ENCODE measurements around the gene PCNX2.

The PCNX2 gene

DNA sequence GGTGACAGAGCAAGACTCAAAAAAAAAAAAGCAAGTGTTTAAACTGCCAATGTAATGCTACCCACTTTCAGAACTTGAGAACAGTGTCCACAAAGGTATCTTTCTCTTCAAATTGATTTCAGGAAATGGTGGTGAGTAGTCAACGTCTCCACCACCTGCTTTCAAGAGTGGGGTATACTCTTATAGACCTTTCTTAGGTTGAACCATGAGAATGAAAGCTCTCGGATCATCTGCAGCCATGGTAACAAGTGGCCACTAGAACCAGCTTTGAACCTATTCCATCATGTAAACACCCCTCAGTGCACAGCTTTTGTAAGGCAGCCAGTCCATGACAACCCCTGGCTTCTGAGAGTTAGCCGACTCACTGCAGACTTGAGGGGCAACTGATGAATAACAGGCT, 237.7 kb downstream of the PCNX2 start:
- H3K27me3 ChIP-seq (replicated peaks; ENCODE audit: control insufficient read depth, insufficient read depth, low read length), result no peaks in the 10 kb centered on the region
- TF ChIP-seq, protein P1, sequence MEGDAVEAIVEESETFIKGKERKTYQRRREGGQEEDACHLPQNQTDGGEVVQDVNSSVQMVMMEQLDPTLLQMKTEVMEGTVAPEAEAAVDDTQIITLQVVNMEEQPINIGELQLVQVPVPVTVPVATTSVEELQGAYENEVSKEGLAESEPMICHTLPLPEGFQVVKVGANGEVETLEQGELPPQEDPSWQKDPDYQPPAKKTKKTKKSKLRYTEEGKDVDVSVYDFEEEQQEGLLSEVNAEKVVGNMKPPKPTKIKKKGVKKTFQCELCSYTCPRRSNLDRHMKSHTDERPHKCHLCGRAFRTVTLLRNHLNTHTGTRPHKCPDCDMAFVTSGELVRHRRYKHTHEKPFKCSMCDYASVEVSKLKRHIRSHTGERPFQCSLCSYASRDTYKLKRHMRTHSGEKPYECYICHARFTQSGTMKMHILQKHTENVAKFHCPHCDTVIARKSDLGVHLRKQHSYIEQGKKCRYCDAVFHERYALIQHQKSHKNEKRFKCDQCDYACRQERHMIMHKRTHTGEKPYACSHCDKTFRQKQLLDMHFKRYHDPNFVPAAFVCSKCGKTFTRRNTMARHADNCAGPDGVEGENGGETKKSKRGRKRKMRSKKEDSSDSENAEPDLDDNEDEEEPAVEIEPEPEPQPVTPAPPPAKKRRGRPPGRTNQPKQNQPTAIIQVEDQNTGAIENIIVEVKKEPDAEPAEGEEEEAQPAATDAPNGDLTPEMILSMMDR (IDR thresholded peaks at IDR 0.05; ENCODE audit: insufficient read depth, low read length, poor library complexity, severe bottlenecking), result no peak
- H3K4me3 ChIP-seq (replicated peaks; ENCODE audit: low read depth, low read length), result no peak overlapping the region
- no peak for DNase-seq (ENCODE audit: extremely low read depth, insufficient read length)
- H3K36me3 ChIP-seq (ENCODE audit: control insufficient read depth, insufficient read depth, low read length), result no peaks in the 10 kb centered on the region

DNA sequence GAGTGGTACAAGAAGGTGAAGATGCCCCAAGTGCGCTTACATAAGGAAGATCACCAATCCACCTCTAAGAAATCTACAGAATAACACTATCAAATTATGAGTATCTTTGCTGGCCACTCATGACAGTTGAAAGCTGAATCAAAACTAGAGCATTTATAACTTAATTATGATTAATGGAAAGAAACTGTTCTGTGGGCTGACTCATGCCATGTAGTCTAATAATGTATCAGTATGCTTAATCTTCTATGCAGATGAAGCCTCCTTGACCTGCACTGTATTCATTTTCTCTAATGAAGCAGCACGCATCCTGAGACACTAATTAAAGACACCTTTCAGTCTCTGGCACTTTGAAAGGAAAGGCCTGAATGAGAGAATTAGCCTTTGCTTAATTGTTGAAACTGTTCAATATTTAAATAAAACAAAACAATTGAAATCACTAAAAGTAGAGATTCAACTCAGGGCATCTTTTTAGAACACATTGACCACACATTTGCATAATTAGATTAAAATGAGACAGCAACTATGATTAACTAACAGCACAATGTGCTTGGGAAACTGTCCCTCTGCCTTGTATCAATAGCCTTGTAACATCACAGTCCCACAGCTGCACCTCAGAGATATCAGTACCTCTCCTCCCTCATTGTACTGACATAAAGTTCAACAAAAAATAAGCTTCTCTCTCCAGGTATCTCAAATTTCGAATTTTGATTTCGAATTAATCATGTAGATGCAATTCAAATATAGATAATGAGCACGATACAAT, 239.5 kb downstream of the PCNX2 start:
- TF ChIP-seq, protein P1 (IDR thresholded peaks at IDR 0.05; ENCODE audit: insufficient read depth, low read length, poor library complexity, severe bottlenecking), result no peak
- Histone ChIP-seq H3K36me3 (ENCODE audit: control insufficient read depth, insufficient read depth, low read length) (no peaks in the 10 kb centered on the region), H3K27me3 (replicated peaks; ENCODE audit: control insufficient read depth, insufficient read depth, low read length) (no peaks in the 10 kb centered on the region), H3K4me3 (replicated peaks; ENCODE audit: low read depth, low read length) (no peak overlapping the region)
- no peak for DNase-seq (ENCODE audit: extremely low read depth, insufficient read length)

DNA sequence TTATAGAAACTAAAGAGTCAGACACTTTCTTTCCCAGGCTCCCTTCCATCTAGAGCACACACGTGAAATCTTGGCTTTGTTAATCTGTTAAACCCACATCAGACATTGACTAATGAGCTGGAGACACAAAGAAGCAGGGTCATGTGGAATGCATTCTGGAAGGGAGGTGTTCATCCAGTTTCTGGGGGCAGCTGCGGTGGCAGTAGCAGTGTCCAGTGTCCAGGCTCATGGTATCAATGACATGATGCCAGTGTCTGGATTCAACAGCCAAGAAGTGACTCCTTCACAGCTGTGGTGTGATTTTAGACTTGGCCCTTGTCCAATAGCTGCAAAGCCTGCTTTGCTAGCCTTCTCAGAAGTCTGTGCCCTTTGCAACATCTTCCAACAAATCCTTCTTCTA, 249.9 kb downstream of the PCNX2 start:
- TF ChIP-seq, protein P1 (IDR thresholded peaks at IDR 0.05; ENCODE audit: insufficient read depth, low read length, poor library complexity, severe bottlenecking), result no peak
- DNase-seq (ENCODE audit: extremely low read depth, insufficient read length), result no peak
- Histone ChIP-seq H3K4me3 (replicated peaks; ENCODE audit: low read depth, low read length) (no peak overlapping the region), H3K36me3 (ENCODE audit: control insufficient read depth, insufficient read depth, low read length) (no peaks in the 10 kb centered on the region), H3K27me3 (replicated peaks; ENCODE audit: control insufficient read depth, insufficient read depth, low read length) (no peaks in the 10 kb centered on the region)

- no peak for DNase-seq (ENCODE audit: extremely low read depth, insufficient read length)
- Histone ChIP-seq H3K4me3 (replicated peaks; ENCODE audit: low read depth, low read length) (no peak overlapping the region), H3K36me3 (ENCODE audit: control insufficient read depth, insufficient read depth, low read length) (no peaks in the 10 kb centered on the region), H3K27me3 (replicated peaks; ENCODE audit: control insufficient read depth, insufficient read depth, low read length) (no peaks in the 10 kb centered on the region)
- TF ChIP-seq, protein P1 (IDR thresholded peaks at IDR 0.05; ENCODE audit: insufficient read depth, low read length, poor library complexity, severe bottlenecking), result no peak
Measured at GRCh38 chr1:233042834-233043233, 252.7 kb downstream of the PCNX2 start.

DNA sequence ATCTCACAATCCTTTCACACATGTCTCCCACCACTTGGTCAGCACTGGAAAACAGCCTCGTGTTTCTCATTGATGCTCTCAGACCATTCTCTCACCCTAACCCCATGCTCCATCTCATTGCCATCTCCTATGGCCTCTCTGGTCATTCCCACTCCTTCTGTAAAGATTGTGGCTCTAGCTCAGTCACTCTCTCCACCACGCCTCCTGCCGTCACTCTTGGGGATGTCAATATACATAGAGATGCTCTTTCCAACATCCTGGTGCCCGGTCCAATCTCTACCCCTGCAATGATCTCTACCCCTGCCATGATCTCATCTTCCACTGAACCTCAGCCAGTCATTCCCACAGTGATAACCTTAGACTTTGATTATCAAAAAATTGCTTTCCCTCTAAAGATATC, 255.0 kb downstream of the PCNX2 start:
- TF ChIP-seq, protein P1 (IDR thresholded peaks at IDR 0.05; ENCODE audit: insufficient read depth, low read length, poor library complexity, severe bottlenecking), result no peak
- Histone ChIP-seq H3K27me3 (replicated peaks; ENCODE audit: control insufficient read depth, insufficient read depth, low read length) (no peaks in the 10 kb centered on the region), H3K36me3 (ENCODE audit: control insufficient read depth, insufficient read depth, low read length) (no peaks in the 10 kb centered on the region), H3K4me3 (replicated peaks; ENCODE audit: low read depth, low read length) (no peak overlapping the region)
- DNase-seq (ENCODE audit: extremely low read depth, insufficient read length), result no peak

All from GM06990 (cell line).